Ishikawa (cell line): Measurements from ENCODE around the gene POLH.

Experiments
- MAX ChIP-seq: IDR thresholded peaks from 2 replicates; pipeline ENCODE4 v1.6.1; 2012
- REST ChIP-seq: IDR thresholded peaks from 2 replicates; pipeline ENCODE4 v1.6.1; 2012; ENCODE audit warnings: low read depth, mild to moderate bottlenecking

GRCh38 chr6:43610431-43610830, 34.4 kb downstream of the POLH start:
- TF ChIP-seq MAX (no peak), REST (no peak)
